H1 (cell line): Measurements from ENCODE around the gene GYS2. TPM values are rescaled to one million over a fixed set of nuclear protein-coding genes. Genes with fewer than 3 reads are reported as not detected.

ENCODE experiments used
- CTCF ChIA-PET: fragments of 300-600 bp; sonication (Branson Sonifier 250); formaldehyde crosslinking; loops from one replicate; lab custom pipeline; 2021; ENCODE audit not compliant: partially characterized antibody; lab: Charles Lee
- POLR2A ChIA-PET: fragments of 300-600 bp; sonication (Branson Sonifier 250); formaldehyde crosslinking; loops from one replicate; lab custom pipeline; 2021; ENCODE audit warnings: inconsistent platforms; ENCODE audit not compliant: partially characterized antibody; lab: Charles Lee
- DNase-seq, 2 experiments: peaks; one replicate each; pipeline versions ENCODE4 v3.0.0 to v3.0.0-alpha.2; 2010 to 2022; ENCODE audit warnings: low spot score in 2 of 2, low read depth in 1 of 2, mixed read lengths in 1 of 2
- FAIRE-seq: peaks from 2 replicates; lab custom pipeline; 2011; peaks lifted over from hg19 to GRCh38; lab: Jason Lieb, UNC
- H2AFZ ChIP-seq: 2 replicates; pipeline ENCODE4 v1.8.1; 2012; ENCODE audit warnings: low read length, inconsistent platforms
- H2AK5ac ChIP-seq: 2 replicates; pipeline ENCODE4 v1.6.1; 2013; ENCODE audit warnings: low read depth, low read length
- H2BK120ac ChIP-seq: replicated peaks from 2 replicates; pipeline ENCODE3; 2013; ENCODE audit warnings: low read depth, low read length, inconsistent platforms
- H2BK12ac ChIP-seq: 2 replicates; pipeline ENCODE4 v1.6.1; 2013; ENCODE audit warnings: low read depth, low read length
- H2BK15ac ChIP-seq: 2 replicates; pipeline ENCODE4 v1.6.1; 2013; ENCODE audit warnings: low read length
- H2BK20ac ChIP-seq: 2 replicates; pipeline ENCODE4 v1.6.1; 2013; ENCODE audit warnings: low read length
- H2BK5ac ChIP-seq: 2 replicates; pipeline ENCODE4 v1.6.1; 2013; ENCODE audit warnings: low read depth, low read length
- H3K14ac ChIP-seq: 2 replicates; pipeline ENCODE4 v1.6.1; 2013; ENCODE audit warnings: inconsistent platforms; ENCODE audit not compliant: insufficient read length
- H3K18ac ChIP-seq: 2 replicates; pipeline ENCODE4 v1.6.1; 2013; ENCODE audit warnings: low read length; ENCODE audit errors: extremely low read depth
- H3K23ac ChIP-seq: 2 replicates; pipeline ENCODE4 v1.6.1; 2013; ENCODE audit warnings: inconsistent platforms; ENCODE audit not compliant: insufficient read length
- H3K23me2 ChIP-seq: 2 replicates; pipeline ENCODE4 v1.6.1; 2013; ENCODE audit warnings: low read depth, low read length
- H3K27ac ChIP-seq: 2 replicates; pipeline ENCODE4 v1.6.1; 2011; ENCODE audit warnings: low read depth, low read length, inconsistent platforms
- H3K27me3 ChIP-seq, 4 experiments: replicated peaks in 1 of 4; 1 replicate in 1 of 4; 2 replicates in 3 of 4; pipeline versions ENCODE4 v1.6.1 to v1.8.1; 2011 to 2013; ENCODE audit warnings: low read length in 3 of 4, mild to moderate bottlenecking in 3 of 4, inconsistent platforms in 2 of 4, mixed read lengths in 2 of 4, moderate library complexity in 1 of 4; ENCODE audit not compliant: control insufficient read depth in 3 of 4, insufficient read depth in 3 of 4; ENCODE audit errors: extremely low read depth in 1 of 4
- H3K36me3 ChIP-seq, 4 experiments: 2 replicates each; pipeline versions ENCODE4 v1.6.1 to v1.8.1; 2011 to 2013; ENCODE audit warnings: mild to moderate bottlenecking in 4 of 4, low read length in 3 of 4, moderate library complexity in 2 of 4, control low read depth in 1 of 4, inconsistent platforms in 1 of 4; ENCODE audit not compliant: insufficient read depth in 4 of 4, control insufficient read depth in 2 of 4
- H3K4ac ChIP-seq: replicated peaks from 2 replicates; pipeline ENCODE3; 2013; ENCODE audit warnings: low read length, low read depth, mixed read lengths, inconsistent platforms; ENCODE audit not compliant: insufficient read length
- H3K4me1 ChIP-seq, 4 experiments: replicated peaks in 1 of 4; 1 replicate in 1 of 4; 2 replicates in 3 of 4; pipeline versions ENCODE4 v1.6.1 to v1.8.1; 2011 to 2013; ENCODE audit warnings: low read length in 3 of 4, inconsistent platforms in 2 of 4, mixed read lengths in 1 of 4; ENCODE audit not compliant: insufficient read depth in 4 of 4, control insufficient read depth in 3 of 4
- H3K4me2 ChIP-seq, 2 experiments: 2 replicates each; pipeline versions ENCODE4 v1.6.1 to v1.8.1; 2011 to 2013; ENCODE audit warnings: low read depth in 2 of 2, low read length in 2 of 2, control low read depth in 1 of 2, inconsistent platforms in 1 of 2, mild to moderate bottlenecking in 1 of 2; ENCODE audit not compliant: insufficient read depth in 1 of 2
- H3K4me3 ChIP-seq, 4 experiments: fragments of 200-600, 300-600 bp in 1 of 4; sonication (generic), shearing (Covaris generic), sonication (Bioruptor Twin) in 1 of 4; 2 replicates each; pipeline versions ENCODE4 v1.5.1 to v1.8.1; 2011 to 2016; ENCODE audit warnings: low read length in 4 of 4, low read depth in 3 of 4, control low read depth in 2 of 4, inconsistent platforms in 2 of 4, mild to moderate bottlenecking in 2 of 4, mixed read lengths in 1 of 4, moderate library complexity in 1 of 4; ENCODE audit not compliant: insufficient read depth in 2 of 4; ENCODE audit errors: extremely low read depth in 1 of 4
- H3K56ac ChIP-seq: replicated peaks from 2 replicates; pipeline ENCODE3; 2013; ENCODE audit warnings: low read depth, mild to moderate bottlenecking, mixed read lengths, low read length, inconsistent platforms; ENCODE audit not compliant: insufficient read length
- H3K79me1 ChIP-seq: 2 replicates; pipeline ENCODE4 v1.6.1; 2013; ENCODE audit warnings: low read depth, low read length, control low read depth
- H3K79me2 ChIP-seq, 2 experiments: 2 replicates each; pipeline versions ENCODE4 v1.6.1 to v1.8.1; 2012 to 2013; ENCODE audit warnings: low read length in 2 of 2, mild to moderate bottlenecking in 2 of 2, inconsistent platforms in 1 of 2; ENCODE audit not compliant: insufficient read depth in 2 of 2, control insufficient read depth in 1 of 2
- H3K9ac ChIP-seq, 4 experiments: replicated peaks in 1 of 4; 1 replicate in 1 of 4; 2 replicates in 3 of 4; pipeline versions ENCODE4 v1.6.1 to v1.8.1; 2011 to 2013; ENCODE audit warnings: low read depth in 3 of 4, low read length in 3 of 4, control low read depth in 2 of 4, mild to moderate bottlenecking in 2 of 4, moderate library complexity in 2 of 4, inconsistent platforms in 1 of 4; ENCODE audit errors: extremely low read depth in 1 of 4
- H3K9me3 ChIP-seq, 2 experiments: 2 replicates each; pipeline versions ENCODE4 v1.6.1 to v1.8.1; 2012 to 2013; ENCODE audit warnings: mild to moderate bottlenecking in 2 of 2, moderate library complexity in 2 of 2, control low read depth in 1 of 2, inconsistent platforms in 1 of 2, low read depth in 1 of 2, low read length in 1 of 2, mixed read lengths in 1 of 2; ENCODE audit not compliant: insufficient read depth in 2 of 2
- H4K20me1 ChIP-seq, 2 experiments: replicated peaks in 1 of 2; 2 replicates each; pipeline versions ENCODE3 to v1.8.1; 2011 to 2013; ENCODE audit warnings: inconsistent platforms in 2 of 2, low read length in 2 of 2, mild to moderate bottlenecking in 1 of 2; ENCODE audit not compliant: insufficient read depth in 2 of 2, control insufficient read depth in 1 of 2
- H4K5ac ChIP-seq: 2 replicates; pipeline ENCODE4 v1.6.1; 2013; ENCODE audit warnings: low read length, low read depth, mixed read lengths, inconsistent platforms; ENCODE audit not compliant: insufficient read length
- H4K8ac ChIP-seq: 2 replicates; pipeline ENCODE4 v1.8.0; 2013; ENCODE audit warnings: mild to moderate bottlenecking, moderate library complexity, low read length, inconsistent platforms; ENCODE audit not compliant: insufficient read depth; ENCODE audit errors: extremely low read depth
- H4K91ac ChIP-seq: replicated peaks from 2 replicates; pipeline ENCODE3; 2013; ENCODE audit warnings: low read length, mixed read lengths, inconsistent platforms; ENCODE audit not compliant: insufficient read length
- BACH1 ChIP-seq: IDR thresholded peaks from 2 replicates; pipeline ENCODE4 v1.6.1; 2012; ENCODE audit warnings: low read length, improper control_type of control experiment
- BCL11A ChIP-seq, 2 experiments: IDR thresholded peaks; one replicate each; pipeline ENCODE4 v1.6.1; 2011; ENCODE audit warnings: low read depth in 2 of 2, low read length in 2 of 2, mild to moderate bottlenecking in 2 of 2
- CHD1 ChIP-seq: IDR thresholded peaks from 2 replicates; pipeline ENCODE4 v1.6.1; 2012; ENCODE audit warnings: low read depth, low read length, improper control_type of control experiment
- EGR1 ChIP-seq: IDR thresholded peaks from 2 replicates; pipeline ENCODE4 v1.6.1; 2011; ENCODE audit warnings: low read depth, low read length, borderline replicate concordance
- JUN ChIP-seq: IDR thresholded peaks from 2 replicates; pipeline ENCODE4 v1.6.1; 2011; ENCODE audit warnings: low read depth, mild to moderate bottlenecking, improper control_type of control experiment, low read length
- JUND ChIP-seq: IDR thresholded peaks from 2 replicates; pipeline ENCODE4 v1.6.1; 2011; ENCODE audit warnings: mild to moderate bottlenecking, improper control_type of control experiment, low read length
- PHF8 ChIP-seq: fragments of 200-600 bp; sonication (generic); conservative IDR thresholded peaks from 2 replicates; pipeline ENCODE4 v1.7.1; 2012; ENCODE audit warnings: low read depth, mild to moderate bottlenecking, inconsistent platforms, low read length, moderate library complexity
- POU5F1 ChIP-seq: IDR thresholded peaks from 2 replicates; pipeline ENCODE4 v1.6.1; 2011; ENCODE audit warnings: low read depth, mild to moderate bottlenecking, low read length, moderate library complexity
- RBBP5 ChIP-seq: IDR thresholded peaks from 2 replicates; pipeline ENCODE4 v1.7.1; 2012; ENCODE audit warnings: low read depth, mild to moderate bottlenecking, inconsistent platforms, low read length, moderate library complexity, borderline replicate concordance
- YY1 ChIP-seq: IDR thresholded peaks from 2 replicates; pipeline ENCODE4 v1.6.1; 2011; ENCODE audit warnings: low read depth, mild to moderate bottlenecking, low read length
- WGBS, 2 experiments: shearing (Covaris generic) in 1 of 2; methylation state at CpG; one replicate each; pipeline versions ENCODE4 v1.1.6 to v1.1.7; 2013 to 2015; ENCODE audit warnings: low lambda C conversion rate in 2 of 2, mixed read lengths in 2 of 2, inconsistent platforms in 1 of 2, low coverage in 1 of 2, missing lambda C conversion rate in 1 of 2; ENCODE audit not compliant: insufficient replicate concordance in 2 of 2, insufficient coverage in 1 of 2, insufficient read length in 1 of 2; ENCODE audit errors: extremely low coverage in 1 of 2, missing lambda C conversion rate in 1 of 2; 5-methylcytosine and 5-hydroxymethylcytosine counted together
- polyA plus RNA-seq, 7 experiments: library from polyadenylated mRNA; depleted of rRNA in 3 of 7; stranded (reverse) in 5 of 7; unstranded in 2 of 7; fragments of >200 nt in 5 of 7; fragments of 200-250 nt in 2 of 7; gene quantifications; 1 replicate in 5 of 7; 2 replicates in 1 of 7; 4 replicates in 1 of 7; pipeline versions ENCODE4 v1.2.1 to v1.2.3, GENCODE V29; 2011 to 2013; ENCODE audit warnings: missing spikeins in 2 of 7, mixed read lengths in 2 of 7
- total RNA-seq: library from RNA; stranded (reverse); fragmentation: NEBNext Ultra II Directional; extraction: Animal tissue kit (Norgen Biotek cat#: 25700); gene quantifications from 2 replicates; pipeline ENCODE4 v1.2.1, GENCODE V29; 2021

The GYS2 gene
- total and polyA plus RNA-seq, 2 of the 8 experiments (the other 6 are each of a cell fraction or from before 2014, with no cell fraction given): not detected

DNA sequence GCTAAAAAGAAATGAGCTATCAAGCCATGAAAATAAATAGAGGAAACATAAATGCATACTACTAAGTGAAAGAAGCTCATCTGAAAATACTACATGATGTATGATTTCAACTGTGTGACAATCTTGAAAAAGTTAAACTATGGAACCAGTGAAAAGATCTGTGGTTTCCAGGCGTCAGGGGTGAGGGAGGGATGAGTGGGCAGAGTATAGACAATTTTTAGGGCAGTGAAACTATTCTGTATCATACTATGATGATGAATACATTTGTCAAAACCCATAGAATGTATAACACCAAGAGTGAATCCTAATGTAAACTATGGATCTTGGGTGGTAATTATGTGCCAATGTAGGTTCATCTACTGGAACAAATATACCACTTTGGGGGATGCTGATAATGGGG is 57.2 kb downstream of the GYS2 start:
- no peak overlapping the region for H4K8ac ChIP-seq
- H3K27me3 ChIP-seq: no peaks in the 10 kb centered on the region
- no peak for TF ChIP-seq EGR1
- TF ChIP-seq BACH1: no peak
- TF ChIP-seq JUN: no peak
- TF ChIP-seq BCL11A (IDR thresholded peaks at IDR 0.05; ENCODE audit: low read depth in 2 of 2, low read length in 2 of 2): no peak
- no peak for TF ChIP-seq JUND
- no peak for TF ChIP-seq PHF8
- no peak for TF ChIP-seq RBBP5
- no peak for TF ChIP-seq POU5F1
- TF ChIP-seq YY1: no peak
- TF ChIP-seq CHD1: no peak
- ChIA-PET CTCF (interaction anchor here (0.6 to 1.7 kb wide), 2 partner anchors 12 to 17 kb away, joined by 3 to 4 read pairs; no protein-coding TSS in a partner anchor), POLR2A (no interaction called here)
- no peak overlapping the region for H3K4me3 ChIP-seq
- no peak overlapping the region for H3K18ac ChIP-seq
- H4K20me1 ChIP-seq: no peaks in the 10 kb centered on the region
- H3K27ac ChIP-seq: no peak overlapping the region
- H2BK15ac ChIP-seq: no peak overlapping the region
- FAIRE-seq: no peak
- H3K23me2 ChIP-seq: no peaks in the 10 kb centered on the region; the same call in 1 of the 2 replicates
- no peaks in the 10 kb centered on the region for H3K79me2 ChIP-seq
- H3K36me3 ChIP-seq: no peaks in the 10 kb centered on the region
- no peak overlapping the region for H2BK5ac ChIP-seq
- no peak overlapping the region for H2AK5ac ChIP-seq
- no peak overlapping the region for H4K5ac ChIP-seq
- no peak overlapping the region for H2BK12ac ChIP-seq
- H3K9me3 ChIP-seq: no peaks in the 10 kb centered on the region
- H3K4me1 ChIP-seq: no peaks in the 10 kb centered on the region
- H3K4me2 ChIP-seq: no peak overlapping the region
- no peak overlapping the region for H4K91ac ChIP-seq
- no peak overlapping the region for H3K9ac ChIP-seq
- H3K4ac ChIP-seq: no peak overlapping the region
- no peak for DNase-seq
- H2AFZ ChIP-seq: no peak overlapping the region
- H3K56ac ChIP-seq: no peak overlapping the region
- no peak overlapping the region for H3K14ac ChIP-seq
- no peak overlapping the region for H2BK20ac ChIP-seq
- H2BK120ac ChIP-seq: no peak overlapping the region
- no peak overlapping the region for H3K23ac ChIP-seq
- no peaks in the 10 kb centered on the region for H3K79me1 ChIP-seq
- WGBS, 2 experiments: 92% methylated on average over 1 of the region's 1 CpG; no CpG with 5 or more reads in 1 of the 2 experiments
